ENCODE results near the gene ZDHHC3.

ZDHHC3 gene

DNA sequence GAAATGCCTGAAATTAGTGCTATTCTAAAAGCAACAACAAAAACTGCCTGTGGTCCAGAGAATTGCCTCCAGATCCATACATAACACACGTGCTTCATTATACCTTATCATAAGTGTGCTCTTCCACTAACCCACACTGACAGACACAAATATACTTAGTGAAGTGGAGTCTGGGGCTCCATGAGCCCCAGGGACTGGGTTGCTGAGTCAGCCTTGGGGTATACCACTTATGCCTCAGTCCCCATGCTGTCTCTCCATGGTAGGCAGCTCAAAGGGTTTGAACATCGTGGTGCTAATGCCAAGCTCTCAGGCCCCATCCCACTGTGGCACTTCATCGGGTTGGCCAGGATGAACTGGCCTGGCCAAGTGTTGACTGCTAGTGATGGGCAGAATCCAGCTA lies 10.8 kb downstream of the ZDHHC3 start:
- Histone ChIP-seq H3K9me2 (ENCODE audit: low read depth, low read length) (no peaks in the 10 kb centered on the region), H3K9me3 (ENCODE audit: low read length) (no peaks in the 10 kb centered on the region), H3K36me3 (ENCODE audit: insufficient read depth, low read length) (no peaks in the 10 kb centered on the region), H3K79me2 (ENCODE audit: insufficient read depth, low read length) (peaks cover 13% of the 10 kb centered on the region; the same call in 1 of the 2 replicates), H2AFZ (ENCODE audit: low read length) (no peak overlapping the region), H3K4me3 (ENCODE audit: low read depth, low read length, poor library complexity, severe bottlenecking) (no peak overlapping the region), H3K9ac (ENCODE audit: low read length) (no peak overlapping the region), H3F3A (ENCODE audit: insufficient read depth, low read length) (no peaks in the 10 kb centered on the region), H3K27me3 (ENCODE audit: insufficient read depth, low read length) (no peaks in the 10 kb centered on the region), H4K20me1 (ENCODE audit: insufficient read depth, low read length) (no peaks in the 10 kb centered on the region), H3K4me1 (ENCODE audit: insufficient read depth, low read length, severe bottlenecking) (peaks cover 45% of the 10 kb centered on the region), H3K27ac (ENCODE audit: low read depth, low read length, poor library complexity, severe bottlenecking) (no peak overlapping the region), H3K4me2 (ENCODE audit: low read length) (no peak overlapping the region)
- TF ChIP-seq EZH2 (IDR thresholded peaks at IDR 0.05; ENCODE audit: borderline replicate concordance, low read length) = no peak
- TF ChIP-seq, protein P1, sequence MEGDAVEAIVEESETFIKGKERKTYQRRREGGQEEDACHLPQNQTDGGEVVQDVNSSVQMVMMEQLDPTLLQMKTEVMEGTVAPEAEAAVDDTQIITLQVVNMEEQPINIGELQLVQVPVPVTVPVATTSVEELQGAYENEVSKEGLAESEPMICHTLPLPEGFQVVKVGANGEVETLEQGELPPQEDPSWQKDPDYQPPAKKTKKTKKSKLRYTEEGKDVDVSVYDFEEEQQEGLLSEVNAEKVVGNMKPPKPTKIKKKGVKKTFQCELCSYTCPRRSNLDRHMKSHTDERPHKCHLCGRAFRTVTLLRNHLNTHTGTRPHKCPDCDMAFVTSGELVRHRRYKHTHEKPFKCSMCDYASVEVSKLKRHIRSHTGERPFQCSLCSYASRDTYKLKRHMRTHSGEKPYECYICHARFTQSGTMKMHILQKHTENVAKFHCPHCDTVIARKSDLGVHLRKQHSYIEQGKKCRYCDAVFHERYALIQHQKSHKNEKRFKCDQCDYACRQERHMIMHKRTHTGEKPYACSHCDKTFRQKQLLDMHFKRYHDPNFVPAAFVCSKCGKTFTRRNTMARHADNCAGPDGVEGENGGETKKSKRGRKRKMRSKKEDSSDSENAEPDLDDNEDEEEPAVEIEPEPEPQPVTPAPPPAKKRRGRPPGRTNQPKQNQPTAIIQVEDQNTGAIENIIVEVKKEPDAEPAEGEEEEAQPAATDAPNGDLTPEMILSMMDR (IDR thresholded peaks at IDR 0.05; ENCODE audit: low read length) = no peak

DNA sequence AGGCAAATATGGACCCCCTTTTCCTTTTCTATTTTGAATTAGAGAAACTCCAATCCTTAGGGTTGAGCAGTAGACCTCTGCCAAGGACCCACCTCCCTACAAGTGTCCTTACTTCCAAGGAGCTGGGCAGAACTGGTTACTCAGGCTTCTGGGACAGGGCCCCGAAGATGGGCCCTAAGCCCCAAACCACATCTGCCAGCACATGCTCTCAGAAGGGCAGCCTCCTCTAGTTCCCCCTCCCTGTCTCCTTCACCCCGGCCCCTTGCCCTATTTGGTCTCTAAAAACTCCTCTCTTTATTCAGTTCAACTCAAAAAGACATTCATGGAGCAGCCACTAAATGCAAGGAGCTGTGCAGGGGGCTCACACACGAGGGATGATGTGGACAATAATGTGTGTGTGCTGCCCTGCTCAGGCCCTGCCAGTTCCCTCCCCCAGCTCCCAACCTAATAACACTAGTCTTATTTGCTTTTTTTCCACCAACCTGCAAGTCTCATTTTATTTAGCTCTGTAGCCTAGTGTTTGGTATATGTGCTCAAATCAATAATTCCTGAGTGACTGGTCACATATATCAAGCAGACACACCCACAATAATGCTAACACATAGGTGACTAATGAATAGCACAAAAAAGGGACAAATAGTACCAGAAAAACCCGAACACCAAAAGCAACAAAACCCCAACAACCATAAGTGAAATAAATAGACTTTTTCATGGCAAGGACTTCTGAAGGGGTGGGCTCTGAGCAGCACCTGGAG lies 12.2 kb downstream of the ZDHHC3 start:
- H3K36me3 ChIP-seq (ENCODE audit: insufficient read depth, low read length) = peaks cover 6% of the 10 kb centered on the region
- H3K27ac ChIP-seq (ENCODE audit: low read depth, low read length, poor library complexity, severe bottlenecking) = no peak overlapping the region
- no peaks in the 10 kb centered on the region for H3F3A ChIP-seq (ENCODE audit: insufficient read depth, low read length)
- no peaks in the 10 kb centered on the region for H3K27me3 ChIP-seq (ENCODE audit: insufficient read depth, low read length)
- no peak overlapping the region for H3K9ac ChIP-seq (ENCODE audit: low read length)
- H2AFZ ChIP-seq (ENCODE audit: low read length) = no peak overlapping the region
- H3K9me3 ChIP-seq (ENCODE audit: low read length) = no peaks in the 10 kb centered on the region
- no peaks in the 10 kb centered on the region for H4K20me1 ChIP-seq (ENCODE audit: insufficient read depth, low read length)
- H3K4me2 ChIP-seq (ENCODE audit: low read length) = no peak overlapping the region
- TF ChIP-seq, protein P1 (IDR thresholded peaks at IDR 0.05; ENCODE audit: low read length) = no peak
- no peak for TF ChIP-seq EZH2 (IDR thresholded peaks at IDR 0.05; ENCODE audit: borderline replicate concordance, low read length)
- peaks cover 12% of the 10 kb centered on the region; the same call in 1 of the 2 replicates for H3K79me2 ChIP-seq (ENCODE audit: insufficient read depth, low read length)
- peaks cover 32% of the 10 kb centered on the region for H3K4me1 ChIP-seq (ENCODE audit: insufficient read depth, low read length, severe bottlenecking)
- no peak overlapping the region for H3K4me3 ChIP-seq (ENCODE audit: low read depth, low read length, poor library complexity, severe bottlenecking)
- H3K9me2 ChIP-seq (ENCODE audit: low read depth, low read length) = no peaks in the 10 kb centered on the region

DNA sequence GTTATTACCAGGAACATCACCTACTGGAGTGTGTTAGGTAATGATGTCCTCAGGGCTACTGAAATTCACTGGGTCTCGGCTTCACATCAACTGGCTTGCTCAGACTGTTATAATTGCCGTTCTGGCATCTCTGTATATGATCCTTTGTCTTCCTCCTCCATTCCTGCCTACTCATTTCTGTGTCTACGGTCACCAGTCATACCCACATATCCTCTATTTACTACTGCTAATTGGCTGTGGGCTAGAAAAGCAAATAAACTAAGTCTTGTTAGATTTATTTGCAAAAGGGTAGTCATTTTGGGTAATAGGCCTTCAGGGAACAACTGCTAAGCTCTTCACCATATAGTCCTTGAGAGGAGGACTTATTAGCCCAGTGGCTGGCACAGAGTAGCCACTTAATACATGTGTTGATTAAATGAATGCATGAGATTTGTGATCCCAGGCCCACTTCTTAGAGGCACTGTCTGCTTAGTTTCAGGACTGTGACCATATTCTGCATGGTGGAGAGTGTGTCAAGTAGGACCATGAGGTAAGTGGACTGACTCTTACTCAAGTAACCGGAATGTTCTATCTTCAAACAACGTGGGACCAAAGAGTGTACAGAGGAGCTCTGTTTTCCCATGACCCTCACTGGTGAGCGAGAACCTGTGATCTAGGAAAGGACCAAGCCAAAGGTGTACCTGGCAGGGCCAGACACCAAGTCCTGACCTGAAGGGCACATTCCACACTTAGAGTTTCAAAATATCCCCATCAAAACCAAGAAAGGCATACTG lies 13.2 kb downstream of the ZDHHC3 start:
- peaks cover 26% of the 10 kb centered on the region for H3K4me1 ChIP-seq (ENCODE audit: insufficient read depth, low read length, severe bottlenecking)
- no peak overlapping the region for H2AFZ ChIP-seq (ENCODE audit: low read length)
- no peaks in the 10 kb centered on the region for H3K9me2 ChIP-seq (ENCODE audit: low read depth, low read length)
- H3K9me3 ChIP-seq (ENCODE audit: low read length) = no peaks in the 10 kb centered on the region
- H4K20me1 ChIP-seq (ENCODE audit: insufficient read depth, low read length) = no peaks in the 10 kb centered on the region
- H3K79me2 ChIP-seq (ENCODE audit: insufficient read depth, low read length) = peaks cover 10% of the 10 kb centered on the region; the same call in 1 of the 2 replicates
- H3K4me3 ChIP-seq (ENCODE audit: low read depth, low read length, poor library complexity, severe bottlenecking) = no peak overlapping the region
- TF ChIP-seq, protein P1 (IDR thresholded peaks at IDR 0.05; ENCODE audit: low read length) = no peak
- TF ChIP-seq EZH2 (IDR thresholded peaks at IDR 0.05; ENCODE audit: borderline replicate concordance, low read length) = no peak
- peaks cover 16% of the 10 kb centered on the region for H3K36me3 ChIP-seq (ENCODE audit: insufficient read depth, low read length)
- H3K27me3 ChIP-seq (ENCODE audit: insufficient read depth, low read length) = no peaks in the 10 kb centered on the region
- H3F3A ChIP-seq (ENCODE audit: insufficient read depth, low read length) = no peaks in the 10 kb centered on the region
- H3K4me2 ChIP-seq (ENCODE audit: low read length) = no peak overlapping the region
- H3K27ac ChIP-seq (ENCODE audit: low read depth, low read length, poor library complexity, severe bottlenecking) = no peak overlapping the region
- no peak overlapping the region for H3K9ac ChIP-seq (ENCODE audit: low read length)

Data from OCI-LY1 (cell line).